K562 (cell line): ENCODE results near the gene HIF1A.

Source experiments
- BCL6 ChIP-seq: fragments of 250-450 bp; sonication (Bioruptor Pico); IDR thresholded peaks from 2 replicates; pipeline ENCODE4 v1.4.0; 2020
- EP300 ChIP-seq: IDR thresholded peaks from 2 replicates; pipeline ENCODE4 v1.6.1; 2012; ENCODE audit warnings: low read length, improper control_type of control experiment
- FOXJ2 ChIP-seq: fragments of 200-800 bp; sonication (Bioruptor generic); IDR thresholded peaks from 2 replicates; pipeline ENCODE4 v1.6.1; 2016; ENCODE audit warnings: missing genetic modification characterization, missing compliant biosample characterization
- MTA3 ChIP-seq: fragments of 450-650 bp; formaldehyde crosslinking; IDR thresholded peaks from 2 replicates; pipeline ENCODE4 v1.6.1; 2017; ENCODE audit warnings: mild to moderate bottlenecking, borderline replicate concordance
- NKRF ChIP-seq: fragments of 450-650 bp; IDR thresholded peaks from 2 replicates; pipeline ENCODE4 v1.6.1; 2016; ENCODE audit warnings: borderline replicate concordance
- POLR2H ChIP-seq: IDR thresholded peaks from 2 replicates; pipeline ENCODE4 v1.6.1; 2016; ENCODE audit warnings: missing genetic modification characterization, low read depth, mild to moderate bottlenecking, control low read depth, missing compliant biosample characterization, moderate library complexity
- SIN3A ChIP-seq, 2 experiments: fragments of 150-350 bp in 1 of 2; IDR thresholded peaks; 2 replicates each; pipeline ENCODE4 v1.6.1; 2011 to 2016; ENCODE audit warnings: borderline replicate concordance in 2 of 2, low read depth in 2 of 2, low read length in 2 of 2, mild to moderate bottlenecking in 2 of 2, moderate library complexity in 2 of 2; ENCODE audit not compliant: control insufficient read depth in 1 of 2
- SREBF2 ChIP-seq: sonication (generic); formaldehyde crosslinking; IDR thresholded peaks from 2 replicates; pipeline ENCODE4 v1.4.0; 2020; ENCODE audit warnings: mild to moderate bottlenecking, missing genetic modification reagents
- SRSF9 ChIP-seq: fragments of 200-400 bp; formaldehyde crosslinking; IDR thresholded peaks from 2 replicates; pipeline ENCODE4 v1.6.1; 2017; ENCODE audit warnings: low read depth, low read length, borderline replicate concordance
- ZHX1 ChIP-seq: fragments of 150-350 bp; conservative IDR thresholded peaks from 2 replicates; pipeline ENCODE4 v1.6.1; 2014; ENCODE audit warnings: low read length
- ZNF282 ChIP-seq: sonication (generic); formaldehyde crosslinking; IDR thresholded peaks from 2 replicates; pipeline ENCODE4 v1.8.1; 2023; ENCODE audit warnings: missing genetic modification reagents
- TF ChIP-seq, protein P1 (sequence below), 2 experiments: fragments of 450-650 bp in 1 of 2; sonication (generic) in 1 of 2; formaldehyde crosslinking in 1 of 2; IDR thresholded peaks; 2 replicates each; pipeline versions ENCODE4 v1.7.1 to v1.9.0; 2016 to 2022; ENCODE audit warnings: inconsistent platforms in 1 of 2, mild to moderate bottlenecking in 1 of 2, missing genetic modification reagents in 1 of 2
- TF ChIP-seq, protein P2 (sequence below), 3 experiments: IDR thresholded peaks in 2 of 3; conservative IDR thresholded peaks in 1 of 3; 2 replicates each; pipeline ENCODE4 v1.5.1; 2011 to 2012; ENCODE audit warnings: low read length in 3 of 3, mild to moderate bottlenecking in 3 of 3, control low read depth in 2 of 3, improper control_type of control experiment in 1 of 3, inconsistent platforms in 1 of 3, low read depth in 1 of 3, mixed read lengths in 1 of 3, moderate library complexity in 1 of 3; ENCODE audit not compliant: insufficient read depth in 2 of 3

DNA sequence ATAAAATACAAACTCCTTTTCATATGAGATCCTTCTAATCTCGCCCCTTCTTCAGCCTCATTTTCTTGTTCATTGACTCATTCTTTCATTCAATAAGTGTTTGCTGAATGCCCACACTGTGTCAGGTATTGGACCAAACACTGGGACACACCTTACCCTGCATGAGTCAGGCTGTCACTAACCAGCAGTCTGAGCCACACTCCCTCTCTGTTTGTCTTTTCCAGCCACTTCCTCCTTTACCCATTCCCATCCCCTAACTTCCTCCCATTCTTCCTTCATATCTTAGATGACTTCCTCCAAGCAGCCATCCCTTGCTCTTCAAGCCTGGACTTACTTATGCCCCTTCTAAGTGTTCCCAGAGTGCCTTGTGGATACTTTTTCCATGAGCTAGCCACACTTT lies 27.0 kb upstream of the HIF1A start:
- TF ChIP-seq SIN3A (IDR thresholded peaks at IDR 0.05; ENCODE audit: borderline replicate concordance in 2 of 2, control insufficient read depth in 1 of 2, low read depth in 2 of 2, low read length in 2 of 2) (no peak), ZNF282 (CRISPR knock-in tag) (no peak), ZHX1 (no peak), MTA3 (no peak), BCL6 (no peak), SRSF9 (no peak), NKRF (no peak), SREBF2 (CRISPR knock-in tag) (no peak), EP300 (no peak), POLR2H (tag) (no peak), FOXJ2 (tag) (no peak)
- TF ChIP-seq, protein P1, sequence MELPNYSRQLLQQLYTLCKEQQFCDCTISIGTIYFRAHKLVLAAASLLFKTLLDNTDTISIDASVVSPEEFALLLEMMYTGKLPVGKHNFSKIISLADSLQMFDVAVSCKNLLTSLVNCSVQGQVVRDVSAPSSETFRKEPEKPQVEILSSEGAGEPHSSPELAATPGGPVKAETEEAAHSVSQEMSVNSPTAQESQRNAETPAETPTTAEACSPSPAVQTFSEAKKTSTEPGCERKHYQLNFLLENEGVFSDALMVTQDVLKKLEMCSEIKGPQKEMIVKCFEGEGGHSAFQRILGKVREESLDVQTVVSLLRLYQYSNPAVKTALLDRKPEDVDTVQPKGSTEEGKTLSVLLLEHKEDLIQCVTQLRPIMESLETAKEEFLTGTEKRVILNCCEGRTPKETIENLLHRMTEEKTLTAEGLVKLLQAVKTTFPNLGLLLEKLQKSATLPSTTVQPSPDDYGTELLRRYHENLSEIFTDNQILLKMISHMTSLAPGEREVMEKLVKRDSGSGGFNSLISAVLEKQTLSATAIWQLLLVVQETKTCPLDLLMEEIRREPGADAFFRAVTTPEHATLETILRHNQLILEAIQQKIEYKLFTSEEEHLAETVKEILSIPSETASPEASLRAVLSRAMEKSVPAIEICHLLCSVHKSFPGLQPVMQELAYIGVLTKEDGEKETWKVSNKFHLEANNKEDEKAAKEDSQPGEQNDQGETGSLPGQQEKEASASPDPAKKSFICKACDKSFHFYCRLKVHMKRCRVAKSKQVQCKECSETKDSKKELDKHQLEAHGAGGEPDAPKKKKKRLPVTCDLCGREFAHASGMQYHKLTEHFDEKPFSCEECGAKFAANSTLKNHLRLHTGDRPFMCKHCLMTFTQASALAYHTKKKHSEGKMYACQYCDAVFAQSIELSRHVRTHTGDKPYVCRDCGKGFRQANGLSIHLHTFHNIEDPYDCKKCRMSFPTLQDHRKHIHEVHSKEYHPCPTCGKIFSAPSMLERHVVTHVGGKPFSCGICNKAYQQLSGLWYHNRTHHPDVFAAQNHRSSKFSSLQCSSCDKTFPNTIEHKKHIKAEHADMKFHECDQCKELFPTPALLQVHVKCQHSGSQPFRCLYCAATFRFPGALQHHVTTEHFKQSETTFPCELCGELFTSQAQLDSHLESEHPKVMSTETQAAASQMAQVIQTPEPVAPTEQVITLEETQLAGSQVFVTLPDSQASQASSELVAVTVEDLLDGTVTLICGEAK (IDR thresholded peaks at IDR 0.05) = no peak
- TF ChIP-seq, protein P1 (CRISPR knock-in tag; IDR thresholded peaks at IDR 0.05) = no peak
- TF ChIP-seq, protein P2, sequence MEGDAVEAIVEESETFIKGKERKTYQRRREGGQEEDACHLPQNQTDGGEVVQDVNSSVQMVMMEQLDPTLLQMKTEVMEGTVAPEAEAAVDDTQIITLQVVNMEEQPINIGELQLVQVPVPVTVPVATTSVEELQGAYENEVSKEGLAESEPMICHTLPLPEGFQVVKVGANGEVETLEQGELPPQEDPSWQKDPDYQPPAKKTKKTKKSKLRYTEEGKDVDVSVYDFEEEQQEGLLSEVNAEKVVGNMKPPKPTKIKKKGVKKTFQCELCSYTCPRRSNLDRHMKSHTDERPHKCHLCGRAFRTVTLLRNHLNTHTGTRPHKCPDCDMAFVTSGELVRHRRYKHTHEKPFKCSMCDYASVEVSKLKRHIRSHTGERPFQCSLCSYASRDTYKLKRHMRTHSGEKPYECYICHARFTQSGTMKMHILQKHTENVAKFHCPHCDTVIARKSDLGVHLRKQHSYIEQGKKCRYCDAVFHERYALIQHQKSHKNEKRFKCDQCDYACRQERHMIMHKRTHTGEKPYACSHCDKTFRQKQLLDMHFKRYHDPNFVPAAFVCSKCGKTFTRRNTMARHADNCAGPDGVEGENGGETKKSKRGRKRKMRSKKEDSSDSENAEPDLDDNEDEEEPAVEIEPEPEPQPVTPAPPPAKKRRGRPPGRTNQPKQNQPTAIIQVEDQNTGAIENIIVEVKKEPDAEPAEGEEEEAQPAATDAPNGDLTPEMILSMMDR (IDR thresholded peaks at IDR 0.05 in 2 of 3, conservative IDR thresholded peaks at IDR 0.05 in 1 of 3; ENCODE audit: insufficient read depth in 2 of 3, low read depth in 1 of 3, low read length in 3 of 3) = no peak
